T1000 (cell line): ENCODE measurements around the gene CCM2.

Experiments
- DNase-seq: peaks from one replicate; lab custom pipeline; 2025; ENCODE audit warnings: mixed read lengths; lab: John Stamatoyannopoulos, UW

CCM2 gene

DNA sequence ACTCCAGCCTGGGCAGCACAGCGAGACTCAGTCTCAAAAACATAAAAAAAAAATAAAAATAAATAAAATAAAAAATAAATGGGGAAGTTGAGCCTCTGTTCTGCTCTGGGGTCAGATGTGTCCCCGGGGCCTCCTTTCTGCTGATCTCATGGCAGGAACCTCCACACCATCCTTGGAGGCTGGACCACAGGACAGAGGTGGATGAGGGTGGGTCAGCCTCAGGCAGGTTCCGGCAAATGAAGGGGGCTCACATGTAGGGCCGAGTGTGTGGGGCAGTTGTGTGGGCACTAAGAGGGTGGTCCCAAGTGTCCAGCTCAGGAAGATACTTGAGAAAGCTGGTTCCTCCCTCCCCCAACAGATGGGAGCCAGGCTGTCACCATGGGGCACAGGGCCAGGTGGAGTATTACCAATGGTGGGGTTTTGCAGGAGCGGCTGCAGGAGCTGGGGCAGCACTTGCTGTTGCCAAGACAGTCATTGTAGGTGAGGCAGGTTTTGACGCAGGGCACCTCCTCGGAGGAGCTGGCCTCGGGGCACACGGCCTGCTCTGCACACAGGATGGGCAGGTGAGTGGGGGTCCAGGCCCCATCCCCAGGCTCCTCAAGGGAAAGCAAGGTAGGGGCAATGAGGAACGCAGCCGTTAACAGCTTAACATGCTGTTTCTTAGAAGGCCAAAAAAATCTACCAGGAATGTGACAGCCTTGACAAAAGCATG is 125.3 kb downstream of the CCM2 start:
- DNase-seq = no peak
